ENCODE results near the gene ASGR2.

ASGR2 gene

GRCh38 chr17:7122381-7122780 is 7.8 kb upstream of the ASGR2 start:
- TF ChIP-seq ZBTB7A (IDR thresholded peaks at IDR 0.05; ENCODE audit: low read depth), result no peak

DNA sequence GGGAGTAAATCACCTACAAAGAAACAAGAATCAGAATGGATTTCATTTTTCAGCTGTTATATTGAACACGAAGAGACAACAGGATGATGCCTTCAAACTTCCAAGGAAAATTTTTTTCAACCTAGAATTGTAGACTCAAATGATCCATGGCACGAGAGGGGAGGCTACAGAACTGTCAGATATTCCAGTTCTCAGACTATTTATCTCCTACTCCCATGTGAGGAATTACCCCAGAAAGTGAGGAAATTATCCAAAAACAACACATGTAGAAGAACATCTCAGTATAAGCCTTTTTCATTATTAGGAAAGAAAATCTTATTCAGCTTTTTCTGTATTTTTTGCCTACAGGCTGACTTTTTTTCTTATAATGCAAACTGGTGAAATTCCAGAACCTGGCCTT is 5.5 kb upstream of the ASGR2 start:
- no peak for TF ChIP-seq TEAD4 (IDR thresholded peaks at IDR 0.05)
- TF ChIP-seq ZBTB7A (IDR thresholded peaks at IDR 0.05; ENCODE audit: low read depth), result no peak
- no peak for TF ChIP-seq TCF12 (IDR thresholded peaks at IDR 0.05; ENCODE audit: low read depth)
- no peak for TF ChIP-seq YY1 (IDR thresholded peaks at IDR 0.05; ENCODE audit: low read depth)
- TF ChIP-seq FOXM1 (IDR thresholded peaks at IDR 0.05; ENCODE audit: borderline replicate concordance, low read depth), result no peak

DNA sequence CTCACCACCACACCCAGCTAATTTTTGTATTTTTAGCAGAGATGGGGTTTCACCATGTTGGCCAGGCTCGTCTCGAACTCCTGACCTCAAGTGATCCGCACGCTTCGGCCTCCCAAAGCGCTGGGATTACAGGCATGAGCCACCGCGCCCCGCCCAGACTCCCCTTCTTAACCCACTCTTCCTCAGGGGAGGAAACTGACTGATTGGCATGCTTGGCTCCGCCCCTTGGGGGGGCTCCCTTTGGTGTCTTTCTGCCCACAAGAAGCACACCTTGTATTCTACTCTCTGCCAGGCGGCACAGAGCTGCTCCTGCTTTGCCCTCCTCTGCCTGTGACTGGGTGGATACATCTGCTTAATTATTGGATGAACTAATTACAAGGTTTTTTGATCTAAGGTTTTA is 4.7 kb upstream of the ASGR2 start:
- TF ChIP-seq CREB1 (IDR thresholded peaks at IDR 0.05; ENCODE audit: low read depth) (no peak), TCF12 (IDR thresholded peaks at IDR 0.05; ENCODE audit: low read depth) (no peak), NFIC (IDR thresholded peaks at IDR 0.05) (no peak), EGR1 (IDR thresholded peaks at IDR 0.05) (no peak), YY1 (IDR thresholded peaks at IDR 0.05; ENCODE audit: low read depth) (no peak)

DNA sequence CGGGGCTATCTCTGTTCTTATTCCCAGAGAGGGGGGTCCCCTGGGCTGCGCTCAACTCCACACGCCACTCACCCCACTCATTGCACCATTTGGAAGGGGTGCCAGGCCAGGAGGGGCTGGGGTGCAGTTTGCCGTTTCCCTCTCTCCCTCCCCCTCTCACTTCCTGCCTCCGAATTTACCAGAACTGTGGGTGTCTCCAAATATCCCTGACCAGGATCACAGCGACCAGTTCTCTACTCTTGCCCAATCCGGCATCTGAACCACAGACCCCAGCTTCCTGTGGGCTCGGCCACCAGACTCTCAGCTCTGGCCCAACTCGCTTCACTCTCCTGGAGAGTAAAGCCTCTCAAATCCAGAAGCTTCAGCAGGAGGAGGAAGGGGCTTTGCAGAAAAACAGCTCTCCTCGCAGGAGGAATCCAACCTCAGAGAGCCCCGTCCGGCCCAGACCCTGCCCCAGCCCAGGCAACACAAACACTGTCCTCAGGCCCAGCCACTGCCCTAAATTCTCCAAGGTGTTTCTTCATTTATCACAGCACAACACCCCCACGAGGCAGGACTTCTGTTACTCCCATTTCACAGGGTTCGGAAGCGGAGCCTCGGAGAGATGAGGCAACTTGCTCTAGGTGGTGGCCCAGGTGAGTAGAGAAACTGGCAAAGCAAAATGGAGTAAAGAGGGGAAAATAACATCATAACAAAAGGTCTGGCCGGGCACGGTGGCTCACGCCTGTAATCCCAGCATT is 423 bp upstream of the ASGR2 start:
- TF ChIP-seq FOXM1 (IDR thresholded peaks at IDR 0.05; ENCODE audit: borderline replicate concordance, low read depth) (no peak), CREB1 (IDR thresholded peaks at IDR 0.05; ENCODE audit: low read depth) (no peak), EP300 (IDR thresholded peaks at IDR 0.05; ENCODE audit: borderline replicate concordance) (no peak), EGR1 (IDR thresholded peaks at IDR 0.05) (no peak), ZBTB7A (IDR thresholded peaks at IDR 0.05; ENCODE audit: low read depth) (no peak)
- TF ChIP-seq, protein P1, sequence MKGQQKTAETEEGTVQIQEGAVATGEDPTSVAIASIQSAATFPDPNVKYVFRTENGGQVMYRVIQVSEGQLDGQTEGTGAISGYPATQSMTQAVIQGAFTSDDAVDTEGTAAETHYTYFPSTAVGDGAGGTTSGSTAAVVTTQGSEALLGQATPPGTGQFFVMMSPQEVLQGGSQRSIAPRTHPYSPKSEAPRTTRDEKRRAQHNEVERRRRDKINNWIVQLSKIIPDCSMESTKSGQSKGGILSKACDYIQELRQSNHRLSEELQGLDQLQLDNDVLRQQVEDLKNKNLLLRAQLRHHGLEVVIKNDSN (IDR thresholded peaks at IDR 0.05), result no peak

- TF ChIP-seq ZBTB7A (IDR thresholded peaks at IDR 0.05; ENCODE audit: low read depth) (no peak), TAF1 (IDR thresholded peaks at IDR 0.05; ENCODE audit: low read depth) (no peak)
Measured at GRCh38 chr17:7113273-7114071, 1.1 kb downstream of the ASGR2 start.

DNA sequence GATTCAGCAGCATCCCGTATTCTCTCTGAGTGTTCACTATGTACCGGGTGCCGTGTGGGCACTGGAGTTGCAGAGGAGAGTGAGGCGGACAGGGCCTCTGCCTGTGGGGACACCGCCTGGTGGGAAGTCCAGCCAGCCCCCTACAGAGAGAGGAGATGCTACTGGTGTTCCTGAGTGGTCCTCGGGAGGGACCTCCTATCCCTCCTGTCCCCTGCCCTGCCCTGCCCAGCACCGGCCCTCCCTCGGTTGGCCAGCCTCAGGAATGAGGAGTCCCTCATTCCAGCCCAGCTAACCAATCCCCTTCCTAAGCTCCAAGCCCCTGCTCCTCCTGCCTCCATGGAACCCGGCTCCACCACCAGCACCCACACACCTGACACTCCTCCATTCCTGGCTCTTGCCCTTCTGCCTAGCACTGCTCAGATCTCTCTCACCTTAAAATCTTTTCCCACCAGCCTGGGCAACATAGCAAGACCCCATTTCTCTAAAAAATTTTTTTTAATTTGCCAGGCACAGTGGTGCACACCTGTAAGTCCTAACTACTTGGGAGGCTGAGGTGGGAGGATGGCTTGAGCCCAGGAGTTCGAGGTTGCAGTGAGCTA is 2.0 kb downstream of the ASGR2 start:
- TF ChIP-seq ZBTB7A (IDR thresholded peaks at IDR 0.05; ENCODE audit: low read depth), result no peak
- no peak for TF ChIP-seq YY1 (IDR thresholded peaks at IDR 0.05; ENCODE audit: low read depth)
- TF ChIP-seq TEAD4 (IDR thresholded peaks at IDR 0.05), result no peak
- TF ChIP-seq CREB1 (IDR thresholded peaks at IDR 0.05; ENCODE audit: low read depth), result no peak
- no peak for TF ChIP-seq NFIC (IDR thresholded peaks at IDR 0.05)
- TF ChIP-seq, protein P1 (IDR thresholded peaks at IDR 0.05), result no peak
- no peak for TF ChIP-seq EGR1 (IDR thresholded peaks at IDR 0.05)
- TF ChIP-seq TAF1 (IDR thresholded peaks at IDR 0.05; ENCODE audit: low read depth), result no peak
- no peak for TF ChIP-seq CEBPB (IDR thresholded peaks at IDR 0.05)
- TF ChIP-seq RAD21 (IDR thresholded peaks at IDR 0.05; ENCODE audit: low read depth), result no peak
- no peak for TF ChIP-seq TCF12 (IDR thresholded peaks at IDR 0.05; ENCODE audit: low read depth)
- no peak for TF ChIP-seq EP300 (IDR thresholded peaks at IDR 0.05; ENCODE audit: borderline replicate concordance)
- no peak for TF ChIP-seq MAX (IDR thresholded peaks at IDR 0.05)
- TF ChIP-seq, protein P2, sequence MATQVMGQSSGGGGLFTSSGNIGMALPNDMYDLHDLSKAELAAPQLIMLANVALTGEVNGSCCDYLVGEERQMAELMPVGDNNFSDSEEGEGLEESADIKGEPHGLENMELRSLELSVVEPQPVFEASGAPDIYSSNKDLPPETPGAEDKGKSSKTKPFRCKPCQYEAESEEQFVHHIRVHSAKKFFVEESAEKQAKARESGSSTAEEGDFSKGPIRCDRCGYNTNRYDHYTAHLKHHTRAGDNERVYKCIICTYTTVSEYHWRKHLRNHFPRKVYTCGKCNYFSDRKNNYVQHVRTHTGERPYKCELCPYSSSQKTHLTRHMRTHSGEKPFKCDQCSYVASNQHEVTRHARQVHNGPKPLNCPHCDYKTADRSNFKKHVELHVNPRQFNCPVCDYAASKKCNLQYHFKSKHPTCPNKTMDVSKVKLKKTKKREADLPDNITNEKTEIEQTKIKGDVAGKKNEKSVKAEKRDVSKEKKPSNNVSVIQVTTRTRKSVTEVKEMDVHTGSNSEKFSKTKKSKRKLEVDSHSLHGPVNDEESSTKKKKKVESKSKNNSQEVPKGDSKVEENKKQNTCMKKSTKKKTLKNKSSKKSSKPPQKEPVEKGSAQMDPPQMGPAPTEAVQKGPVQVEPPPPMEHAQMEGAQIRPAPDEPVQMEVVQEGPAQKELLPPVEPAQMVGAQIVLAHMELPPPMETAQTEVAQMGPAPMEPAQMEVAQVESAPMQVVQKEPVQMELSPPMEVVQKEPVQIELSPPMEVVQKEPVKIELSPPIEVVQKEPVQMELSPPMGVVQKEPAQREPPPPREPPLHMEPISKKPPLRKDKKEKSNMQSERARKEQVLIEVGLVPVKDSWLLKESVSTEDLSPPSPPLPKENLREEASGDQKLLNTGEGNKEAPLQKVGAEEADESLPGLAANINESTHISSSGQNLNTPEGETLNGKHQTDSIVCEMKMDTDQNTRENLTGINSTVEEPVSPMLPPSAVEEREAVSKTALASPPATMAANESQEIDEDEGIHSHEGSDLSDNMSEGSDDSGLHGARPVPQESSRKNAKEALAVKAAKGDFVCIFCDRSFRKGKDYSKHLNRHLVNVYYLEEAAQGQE (IDR thresholded peaks at IDR 0.05; ENCODE audit: low read depth), result no peak
- no peak for TF ChIP-seq FOXM1 (IDR thresholded peaks at IDR 0.05; ENCODE audit: borderline replicate concordance, low read depth)

GRCh38 chr17:7111784-7112509 is 2.7 kb downstream of the ASGR2 start:
- TF ChIP-seq, protein P2 (IDR thresholded peaks at IDR 0.05; ENCODE audit: low read depth), result no peak
- TF ChIP-seq EP300 (IDR thresholded peaks at IDR 0.05; ENCODE audit: borderline replicate concordance), result no peak
- TF ChIP-seq TAF1 (IDR thresholded peaks at IDR 0.05; ENCODE audit: low read depth), result no peak
- no peak for TF ChIP-seq FOXM1 (IDR thresholded peaks at IDR 0.05; ENCODE audit: borderline replicate concordance, low read depth)
- no peak for TF ChIP-seq TCF12 (IDR thresholded peaks at IDR 0.05; ENCODE audit: low read depth)
- no peak for TF ChIP-seq EGR1 (IDR thresholded peaks at IDR 0.05)
- no peak for TF ChIP-seq ZBTB7A (IDR thresholded peaks at IDR 0.05; ENCODE audit: low read depth)
